ENCODE measurements around the gene ARRDC1.
"Not testable (repeated sequence)": the region's sequence is repeated elsewhere in the genome, so short reads cannot be mapped to it uniquely, and the experiment has no call there.

The ARRDC1 gene

GRCh38 chr9:137618105-137619067, 12.9 kb downstream of the ARRDC1 start, which contains the start of gene EHMT1:
Gene EHMT1, plus strand, starts transcription at chr9:137619005. Its CDS starts 24 bp downstream, at chr9:137619029.
- no peaks in the 10 kb centered on the region for H3K27me3 ChIP-seq (replicated peaks in 2 of 5; ENCODE audit: control insufficient read depth in 4 of 5, insufficient read depth in 5 of 5, low read length in 4 of 5)
- H3K4me1 ChIP-seq (ENCODE audit: control extremely low read depth in 1 of 4, control insufficient read depth in 4 of 4, insufficient read depth in 4 of 4, low read length in 3 of 4): peaks cover 6 to 38% (median 32%) of the 10 kb centered on the region in 4 experiments
- H3K9me3 ChIP-seq (ENCODE audit: control extremely low read depth in 1 of 5, control insufficient read depth in 4 of 5, insufficient read depth in 2 of 5, low read depth in 1 of 5, low read length in 4 of 5): no peaks in the 10 kb centered on the region
- WGBS (ENCODE audit: insufficient coverage): 1% methylated on average over 54 of the region's 94 CpGs
- POLR2A ChIA-PET: interaction anchor here (0.7 to 0.8 kb wide), 2 partner anchors 10 to 12 kb away, joined by 3 read pairs; no protein-coding TSS in a partner anchor
- CTCF ChIA-PET: interaction anchor here (0.9 kb wide), 1 partner anchor 77 kb away, joined by 3 read pairs; no protein-coding TSS in a partner anchor
- peak; percentile 77 to 88 (median 87) for DNase-seq
- H3K4me3 ChIP-seq (ENCODE audit: control insufficient read depth in 1 of 7, extremely low read depth in 1 of 7, insufficient read depth in 4 of 7, low read depth in 2 of 7, low read length in 6 of 7): peak within 1 kb of the TSS; percentile 76 to 96 (median 95)
- H3K36me3 ChIP-seq (ENCODE audit: control insufficient read depth in 4 of 4, insufficient read depth in 4 of 4, low read length in 3 of 4): peaks cover 4 to 36% (median 23%) of the 10 kb centered on the region in 4 experiments
- H3K27ac ChIP-seq (ENCODE audit: insufficient read depth in 1 of 2, low read depth in 1 of 2, low read length in 2 of 2, poor library complexity in 1 of 2, severe bottlenecking in 2 of 2): peak within 1 kb of the TSS; percentile 79 to 93

DNA sequence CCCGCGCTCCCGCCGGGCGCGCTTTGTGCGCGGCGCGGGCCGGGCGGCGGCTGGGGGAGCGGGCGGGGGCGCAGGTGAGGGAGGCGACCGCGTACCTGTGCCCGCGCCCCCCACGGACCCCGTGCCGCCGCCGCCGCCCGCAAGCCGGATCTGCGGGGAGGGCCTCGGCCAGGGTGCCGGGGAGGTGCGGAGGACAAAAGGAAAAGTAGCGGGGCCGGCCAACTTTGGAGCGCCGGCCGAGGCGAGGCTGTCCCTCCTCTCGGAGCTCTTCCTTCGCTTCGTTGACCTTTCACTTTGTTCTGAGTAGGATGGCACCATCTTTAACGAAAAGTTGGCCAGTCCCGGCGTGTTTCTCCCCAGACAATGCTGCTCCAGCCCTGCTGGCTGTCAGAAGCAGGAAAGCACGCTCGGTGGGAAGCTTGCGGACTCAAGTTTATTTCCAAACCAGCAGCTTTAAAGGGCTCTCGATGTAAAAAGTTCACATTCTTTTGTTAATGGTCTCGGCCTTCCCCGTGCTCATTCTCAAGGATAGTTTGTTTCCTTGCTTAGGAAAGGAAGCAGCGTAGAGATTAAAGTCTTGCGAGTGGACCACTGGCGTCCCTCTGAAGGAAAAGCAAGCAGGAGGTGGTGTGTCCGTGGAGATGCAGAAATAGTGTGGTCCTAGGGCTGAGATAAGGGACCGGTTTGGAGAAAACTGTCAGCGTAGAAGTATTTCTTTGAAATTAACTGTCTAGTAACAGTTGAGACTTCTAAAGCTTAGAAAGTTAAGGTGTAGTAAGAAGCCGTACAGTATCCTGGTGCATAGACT, 14.0 kb downstream of the ARRDC1 start:
- Histone ChIP-seq H3K27me3 (replicated peaks in 2 of 5; ENCODE audit: control insufficient read depth in 4 of 5, insufficient read depth in 5 of 5, low read length in 4 of 5) (no peaks in the 10 kb centered on the region), H3K4me3 (ENCODE audit: control insufficient read depth in 1 of 7, extremely low read depth in 1 of 7, insufficient read depth in 4 of 7, low read depth in 2 of 7, low read length in 6 of 7) (peak overlapping the region; percentile 76 to 96 (median 95)), H3K4me1 (ENCODE audit: control extremely low read depth in 1 of 4, control insufficient read depth in 4 of 4, insufficient read depth in 4 of 4, low read length in 3 of 4) (peaks cover 6 to 38% (median 32%) of the 10 kb centered on the region in 4 experiments), H3K9me3 (ENCODE audit: control extremely low read depth in 1 of 5, control insufficient read depth in 4 of 5, insufficient read depth in 2 of 5, low read depth in 1 of 5, low read length in 4 of 5) (no peaks in the 10 kb centered on the region), H3K36me3 (ENCODE audit: control insufficient read depth in 4 of 4, insufficient read depth in 4 of 4, low read length in 3 of 4) (peaks cover 2 to 29% (median 14%) of the 10 kb centered on the region in 4 experiments), H3K27ac (ENCODE audit: insufficient read depth in 1 of 2, low read depth in 1 of 2, low read length in 2 of 2, poor library complexity in 1 of 2, severe bottlenecking in 2 of 2) (peak overlapping the region; percentile 74 to 89)
- peak in 2 of 3 donors; percentile 50 to 51 for DNase-seq
- WGBS (ENCODE audit: insufficient coverage): under 1% methylated on average over 57 of the region's 58 CpGs
- POLR2A ChIA-PET: interaction anchor here (0.8 to 1.0 kb wide), 3 partner anchors 13 to 29 kb away, joined by 3 to 5 read pairs (median 3); no protein-coding TSS in a partner anchor
- CTCF ChIA-PET: interaction anchor here (0.7 kb wide), 1 partner anchor 67 kb away, joined by 3 read pairs; no protein-coding TSS in a partner anchor

GRCh38 chr9:137620048-137620405, 14.5 kb downstream of the ARRDC1 start:
- Histone ChIP-seq H3K27me3 (replicated peaks in 2 of 5; ENCODE audit: control insufficient read depth in 4 of 5, insufficient read depth in 5 of 5, low read length in 4 of 5) (no peaks in the 10 kb centered on the region), H3K9me3 (ENCODE audit: control extremely low read depth in 1 of 5, control insufficient read depth in 4 of 5, insufficient read depth in 2 of 5, low read depth in 1 of 5, low read length in 4 of 5) (no peaks in the 10 kb centered on the region), H3K4me1 (ENCODE audit: control extremely low read depth in 1 of 4, control insufficient read depth in 4 of 4, insufficient read depth in 4 of 4, low read length in 3 of 4) (peaks cover 6 to 43% (median 37%) of the 10 kb centered on the region in 4 experiments), H3K36me3 (ENCODE audit: control insufficient read depth in 4 of 4, insufficient read depth in 4 of 4, low read length in 3 of 4) (peaks cover 2 to 23% (median 9%) of the 10 kb centered on the region in 4 experiments), H3K4me3 (ENCODE audit: control insufficient read depth in 1 of 7, extremely low read depth in 1 of 7, insufficient read depth in 4 of 7, low read depth in 2 of 7, low read length in 6 of 7) (peak overlapping the region in 6 of 7 experiments; percentile 79 to 96 (median 96)), H3K27ac (ENCODE audit: insufficient read depth in 1 of 2, low read depth in 1 of 2, low read length in 2 of 2, poor library complexity in 1 of 2, severe bottlenecking in 2 of 2) (peak overlapping the region; percentile 74 to 89)
- CTCF ChIA-PET: interaction anchor here (1.1 to 1.2 kb wide), 2 partner anchors 38 to 40 kb away, joined by 3 read pairs; no protein-coding TSS in a partner anchor
- no peak for DNase-seq
- POLR2A ChIA-PET: interaction anchor here (0.9 to 1.0 kb wide), 2 partner anchors 16 to 28 kb away, joined by 3 to 5 read pairs; no protein-coding TSS in a partner anchor
- WGBS (ENCODE audit: insufficient coverage): 57% methylated on average over 1 of the region's 4 CpGs

DNA sequence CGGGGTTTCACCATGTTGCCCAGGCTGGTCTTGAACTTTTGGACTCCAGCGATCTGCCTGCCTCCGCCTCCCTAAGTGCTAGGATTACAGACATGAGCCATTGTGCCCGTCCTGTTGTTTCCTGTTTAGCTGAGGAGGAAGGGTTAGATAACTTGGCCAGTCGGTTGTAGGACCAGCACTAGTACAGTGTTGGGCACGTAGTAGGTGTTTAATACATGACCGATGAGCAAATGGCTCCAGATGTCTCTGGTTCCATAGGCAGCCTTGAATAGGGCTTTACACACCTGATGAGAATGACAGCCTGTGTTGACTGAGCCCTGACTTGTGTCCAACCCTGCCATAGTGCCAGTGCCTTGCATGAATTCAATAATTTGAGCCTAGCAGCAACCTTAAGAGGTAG, 15.1 kb downstream of the ARRDC1 start:
- no peak for DNase-seq
- no peak overlapping the region for H3K27ac ChIP-seq (ENCODE audit: insufficient read depth in 1 of 2, low read depth in 1 of 2, low read length in 2 of 2, poor library complexity in 1 of 2, severe bottlenecking in 2 of 2)
- ChIA-PET POLR2A (no interaction called here), CTCF (interaction anchor here (0.6 to 1.4 kb wide), 4 partner anchors 38 to 67 kb away, joined by 3 to 5 read pairs (median 3); no protein-coding TSS in a partner anchor)
- H3K9me3 ChIP-seq (ENCODE audit: control extremely low read depth in 1 of 5, control insufficient read depth in 4 of 5, insufficient read depth in 2 of 5, low read depth in 1 of 5, low read length in 4 of 5): no peaks in the 10 kb centered on the region
- peaks cover 9 to 49% (median 42%) of the 10 kb centered on the region in 4 experiments for H3K4me1 ChIP-seq (ENCODE audit: control extremely low read depth in 1 of 4, control insufficient read depth in 4 of 4, insufficient read depth in 4 of 4, low read length in 3 of 4)
- WGBS (ENCODE audit: insufficient coverage): 69% methylated on average over 4 of the region's 7 CpGs
- peak overlapping the region in 4 of 7 experiments; percentile 29 to 96 (median 94) for H3K4me3 ChIP-seq (ENCODE audit: control insufficient read depth in 1 of 7, extremely low read depth in 1 of 7, insufficient read depth in 4 of 7, low read depth in 2 of 7, low read length in 6 of 7)
- no peaks in the 10 kb centered on the region for H3K27me3 ChIP-seq (replicated peaks in 2 of 5; ENCODE audit: control insufficient read depth in 4 of 5, insufficient read depth in 5 of 5, low read length in 4 of 5)
- peaks cover 2 to 18% (median 5%) of the 10 kb centered on the region in 4 experiments for H3K36me3 ChIP-seq (ENCODE audit: control insufficient read depth in 4 of 4, insufficient read depth in 4 of 4, low read length in 3 of 4)

DNA sequence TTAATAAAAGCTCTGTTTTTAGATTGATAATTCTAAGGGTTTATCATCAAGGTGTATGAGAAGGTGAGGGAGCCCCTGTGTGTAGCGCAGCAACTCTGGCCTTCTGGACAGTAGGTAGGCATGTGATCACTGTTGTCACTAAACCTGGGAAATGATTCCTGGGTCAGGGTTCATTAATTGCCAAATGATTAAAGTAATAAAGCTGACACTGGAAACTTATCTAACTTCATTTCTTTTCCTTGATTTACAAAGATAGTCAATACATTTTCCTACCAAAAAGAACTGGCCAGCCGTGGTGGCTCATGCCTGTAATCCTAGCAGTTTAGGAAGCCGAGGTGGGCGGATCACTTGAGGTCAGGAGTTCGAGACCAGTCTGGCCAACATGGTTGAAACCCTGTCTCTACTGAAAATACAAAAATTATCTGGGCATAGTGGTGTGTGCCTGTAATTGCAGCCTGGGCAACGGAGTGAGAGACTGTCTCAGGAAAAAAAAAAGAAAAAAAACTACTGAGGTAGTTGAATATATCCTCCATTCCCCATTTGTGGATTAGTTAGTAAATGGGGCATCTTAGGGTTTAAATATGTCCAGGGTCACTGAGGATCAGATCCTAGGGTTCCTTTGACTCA, 15.8 kb downstream of the ARRDC1 start:
- 94% methylated on average over 5 of the region's 6 CpGs for WGBS (ENCODE audit: insufficient coverage)
- DNase-seq: peak in 2 of 3 donors; percentile 52 to 56
- Histone ChIP-seq H3K4me3 (ENCODE audit: control insufficient read depth in 1 of 7, extremely low read depth in 1 of 7, insufficient read depth in 4 of 7, low read depth in 2 of 7, low read length in 6 of 7) (peak overlapping the region in 1 of 7 experiments; percentile 96), H3K36me3 (ENCODE audit: control insufficient read depth in 4 of 4, insufficient read depth in 4 of 4, low read length in 3 of 4) (peaks cover 2 to 14% (median 3%) of the 10 kb centered on the region in 4 experiments), H3K27me3 (replicated peaks in 2 of 5; ENCODE audit: control insufficient read depth in 4 of 5, insufficient read depth in 5 of 5, low read length in 4 of 5) (no peaks in the 10 kb centered on the region), H3K4me1 (ENCODE audit: control extremely low read depth in 1 of 4, control insufficient read depth in 4 of 4, insufficient read depth in 4 of 4, low read length in 3 of 4) (peaks cover 9 to 52% (median 47%) of the 10 kb centered on the region in 4 experiments), H3K9me3 (ENCODE audit: control extremely low read depth in 1 of 5, control insufficient read depth in 4 of 5, insufficient read depth in 2 of 5, low read depth in 1 of 5, low read length in 4 of 5) (no peaks in the 10 kb centered on the region), H3K27ac (ENCODE audit: insufficient read depth in 1 of 2, low read depth in 1 of 2, low read length in 2 of 2, poor library complexity in 1 of 2, severe bottlenecking in 2 of 2) (peak overlapping the region in 1 of 2 experiments; percentile 2)
- ChIA-PET CTCF (interaction anchor here (0.6 to 1.4 kb wide), 4 partner anchors 39 to 67 kb away, joined by 3 to 5 read pairs (median 3); no protein-coding TSS in a partner anchor), POLR2A (no interaction called here)

GRCh38 chr9:137622211-137622610, 16.7 kb downstream of the ARRDC1 start:
- CTCF ChIA-PET; DNase-seq; H3K9me3 ChIP-seq (ENCODE audit: control extremely low read depth in 1 of 5, control insufficient read depth in 4 of 5, insufficient read depth in 2 of 5, low read depth in 1 of 5, low read length in 4 of 5); POLR2A ChIA-PET; H3K27me3 ChIP-seq (replicated peaks in 2 of 5; ENCODE audit: control insufficient read depth in 4 of 5, insufficient read depth in 5 of 5, low read length in 4 of 5); H3K36me3 ChIP-seq (ENCODE audit: control insufficient read depth in 4 of 4, insufficient read depth in 4 of 4, low read length in 3 of 4); H3K27ac ChIP-seq (ENCODE audit: insufficient read depth in 1 of 2, low read depth in 1 of 2, low read length in 2 of 2, poor library complexity in 1 of 2, severe bottlenecking in 2 of 2); H3K4me3 ChIP-seq (ENCODE audit: control insufficient read depth in 1 of 7, extremely low read depth in 1 of 7, insufficient read depth in 4 of 7, low read depth in 2 of 7, low read length in 6 of 7): not testable (repeated sequence)
- peaks cover 9 to 61% (median 52%) of the 10 kb centered on the region in 4 experiments for H3K4me1 ChIP-seq (ENCODE audit: control extremely low read depth in 1 of 4, control insufficient read depth in 4 of 4, insufficient read depth in 4 of 4, low read length in 3 of 4)
- 97% methylated on average over 5 of the region's 8 CpGs for WGBS (ENCODE audit: insufficient coverage)
